Stimulated activated CD8-positive, alpha-beta memory T cell treated with anti-CD3 and anti-CD28 coated beads, Interleukin-12 subunit alpha, Interleukin-12 subunit beta, amount 100 ng/mL, for 24 hours (primary cell): ENCODE data around the gene CCT6B.

Experiments used
- DNase-seq: peaks from one replicate; pipeline ENCODE4 v3.0.0-alpha.2; 2020; ENCODE audit errors: extremely low read depth

Gene CCT6B

DNA sequence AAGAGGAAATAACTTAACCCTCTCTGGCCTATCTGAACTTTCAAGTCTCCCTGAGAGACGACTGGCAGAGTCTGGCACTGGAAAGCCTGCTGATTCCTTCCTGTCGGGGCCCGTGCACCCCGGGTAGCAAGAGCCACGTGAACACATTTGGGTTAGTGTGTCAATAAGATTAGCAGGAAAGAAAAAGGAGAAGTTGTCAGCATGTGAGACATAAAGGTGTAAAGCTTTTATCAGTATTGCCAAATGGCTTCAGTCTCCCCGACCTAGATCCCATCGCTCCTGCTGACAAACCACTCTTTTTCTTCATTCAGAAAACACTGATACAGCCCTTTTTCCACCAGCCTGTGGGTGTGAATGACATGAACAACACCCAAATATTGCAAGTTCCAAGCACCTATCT, 74.4 kb downstream of the CCT6B start:
- DNase-seq = no peak

GRCh38 chr17:34885076-34885475, 76.2 kb downstream of the CCT6B start:
- no peak for DNase-seq

DNA sequence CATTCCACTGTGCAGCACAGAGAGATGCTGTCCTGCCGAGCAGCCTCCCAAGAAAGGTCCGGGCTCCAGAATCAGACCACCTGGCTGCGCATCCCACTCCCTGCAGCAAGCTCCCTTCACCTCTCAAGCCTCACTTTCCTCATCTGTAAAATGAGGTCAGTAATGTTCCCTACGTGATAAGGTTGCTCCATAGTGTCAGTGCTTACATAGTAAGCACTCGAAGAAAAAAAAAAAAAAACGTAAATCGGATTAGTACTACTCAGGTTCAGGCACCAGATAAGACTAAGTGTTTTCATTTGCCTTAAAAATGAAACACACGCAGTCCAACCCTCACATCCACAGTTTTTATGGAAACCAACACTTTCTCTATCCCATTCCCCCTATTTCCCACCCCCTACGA, 76.7 kb downstream of the CCT6B start:
- no peak for DNase-seq

DNA sequence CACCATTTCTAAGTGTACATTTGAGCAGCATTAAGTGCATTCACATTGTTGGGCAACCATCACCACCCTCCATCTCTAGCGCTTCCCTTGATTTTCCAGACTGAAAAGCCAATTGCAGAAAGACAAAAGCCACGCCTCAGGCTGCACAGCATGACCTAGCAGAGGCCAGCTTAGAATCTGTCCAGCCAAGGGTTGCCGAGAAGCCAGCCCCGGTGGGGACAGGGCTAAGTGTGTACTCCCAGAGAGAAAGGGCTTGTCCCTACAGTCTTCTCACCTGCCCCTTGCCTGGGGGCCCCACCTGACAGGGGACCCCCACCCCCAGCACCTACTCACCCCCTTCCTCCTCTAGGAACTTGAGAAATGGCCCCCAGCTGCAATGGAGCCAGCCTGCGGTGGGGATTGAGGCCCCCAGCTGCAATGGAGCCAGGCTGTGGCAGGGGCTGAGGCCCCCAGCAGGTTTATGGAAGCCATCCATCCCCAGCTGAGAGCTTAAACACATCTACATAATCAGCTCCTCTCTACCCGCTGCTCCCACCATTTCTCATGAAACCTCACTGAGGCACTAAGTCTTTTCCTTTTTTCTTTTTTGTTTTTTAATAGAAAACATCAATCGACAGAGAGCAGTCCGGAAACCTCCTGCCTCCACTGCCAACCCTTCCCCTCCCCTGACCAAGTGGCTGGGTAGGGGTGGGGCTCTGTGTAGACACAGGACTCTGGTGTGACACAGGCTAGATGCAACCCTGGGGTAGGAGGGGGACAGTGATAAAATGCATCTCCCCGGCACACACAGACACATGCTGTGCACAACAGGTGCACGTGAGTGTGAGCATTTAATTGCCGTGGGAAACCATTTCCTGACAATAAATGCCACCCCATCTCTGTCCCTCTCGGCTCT, 77.9 kb downstream of the CCT6B start:
- no peak for DNase-seq

DNA sequence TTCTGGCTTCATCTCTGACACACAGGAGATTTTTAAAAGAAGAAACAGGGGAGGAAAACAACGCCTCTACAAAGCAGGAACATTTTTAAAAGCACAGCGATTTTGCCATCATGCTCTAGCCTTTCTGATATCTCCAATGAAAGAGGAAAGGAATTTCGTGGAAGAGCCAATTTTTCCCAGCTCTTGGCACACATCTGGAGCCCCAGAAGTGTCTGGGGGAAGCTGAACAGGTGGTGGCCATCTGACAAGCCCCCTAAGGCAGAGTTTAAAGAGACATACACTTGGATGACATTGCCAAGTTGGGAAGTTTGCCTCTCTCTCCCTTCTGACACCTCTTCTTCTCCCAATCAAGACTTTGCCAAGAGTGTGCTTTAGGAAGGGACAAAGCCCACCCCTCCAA, 82.1 kb downstream of the CCT6B start:
- no peak for DNase-seq
